H1 (cell line): ENCODE results near the gene SHISA9. TPM values are rescaled to one million over a fixed set of nuclear protein-coding genes. Genes with fewer than 3 reads are reported as not detected.
A peak's percentile ranks its signal among the peaks of the same experiment; 100 is the strongest.

Source experiments
- CTCF ChIA-PET: fragments of 300-600 bp; sonication (Branson Sonifier 250); formaldehyde crosslinking; loops from one replicate; lab custom pipeline; 2021; ENCODE audit not compliant: partially characterized antibody; lab: Charles Lee
- POLR2A ChIA-PET: fragments of 300-600 bp; sonication (Branson Sonifier 250); formaldehyde crosslinking; loops from one replicate; lab custom pipeline; 2021; ENCODE audit warnings: inconsistent platforms; ENCODE audit not compliant: partially characterized antibody; lab: Charles Lee
- DNase-seq, 2 experiments: peaks; one replicate each; pipeline versions ENCODE4 v3.0.0 to v3.0.0-alpha.2; 2010 to 2022; ENCODE audit warnings: low spot score in 2 of 2, low read depth in 1 of 2, mixed read lengths in 1 of 2
- FAIRE-seq: peaks from 2 replicates; lab custom pipeline; 2011; peaks lifted over from hg19 to GRCh38; lab: Jason Lieb, UNC
- H2AFZ ChIP-seq: 2 replicates; pipeline ENCODE4 v1.8.1; 2012; ENCODE audit warnings: low read length, inconsistent platforms
- H2AK5ac ChIP-seq: 2 replicates; pipeline ENCODE4 v1.6.1; 2013; ENCODE audit warnings: low read depth, low read length
- H2BK120ac ChIP-seq: replicated peaks from 2 replicates; pipeline ENCODE3; 2013; ENCODE audit warnings: low read depth, low read length, inconsistent platforms
- H2BK12ac ChIP-seq: 2 replicates; pipeline ENCODE4 v1.6.1; 2013; ENCODE audit warnings: low read depth, low read length
- H2BK15ac ChIP-seq: 2 replicates; pipeline ENCODE4 v1.6.1; 2013; ENCODE audit warnings: low read length
- H2BK20ac ChIP-seq: 2 replicates; pipeline ENCODE4 v1.6.1; 2013; ENCODE audit warnings: low read length
- H2BK5ac ChIP-seq: 2 replicates; pipeline ENCODE4 v1.6.1; 2013; ENCODE audit warnings: low read depth, low read length
- H3K14ac ChIP-seq: 2 replicates; pipeline ENCODE4 v1.6.1; 2013; ENCODE audit warnings: inconsistent platforms; ENCODE audit not compliant: insufficient read length
- H3K18ac ChIP-seq: 2 replicates; pipeline ENCODE4 v1.6.1; 2013; ENCODE audit warnings: low read length; ENCODE audit errors: extremely low read depth
- H3K23ac ChIP-seq: 2 replicates; pipeline ENCODE4 v1.6.1; 2013; ENCODE audit warnings: inconsistent platforms; ENCODE audit not compliant: insufficient read length
- H3K23me2 ChIP-seq: 2 replicates; pipeline ENCODE4 v1.6.1; 2013; ENCODE audit warnings: low read depth, low read length
- H3K27ac ChIP-seq: 2 replicates; pipeline ENCODE4 v1.6.1; 2011; ENCODE audit warnings: low read depth, low read length, inconsistent platforms
- H3K27me3 ChIP-seq, 4 experiments: replicated peaks in 1 of 4; 1 replicate in 1 of 4; 2 replicates in 3 of 4; pipeline versions ENCODE4 v1.6.1 to v1.8.1; 2011 to 2013; ENCODE audit warnings: low read length in 3 of 4, mild to moderate bottlenecking in 3 of 4, inconsistent platforms in 2 of 4, mixed read lengths in 2 of 4, moderate library complexity in 1 of 4; ENCODE audit not compliant: control insufficient read depth in 3 of 4, insufficient read depth in 3 of 4; ENCODE audit errors: extremely low read depth in 1 of 4
- H3K36me3 ChIP-seq, 4 experiments: 2 replicates each; pipeline versions ENCODE4 v1.6.1 to v1.8.1; 2011 to 2013; ENCODE audit warnings: mild to moderate bottlenecking in 4 of 4, low read length in 3 of 4, moderate library complexity in 2 of 4, control low read depth in 1 of 4, inconsistent platforms in 1 of 4; ENCODE audit not compliant: insufficient read depth in 4 of 4, control insufficient read depth in 2 of 4
- H3K4ac ChIP-seq: replicated peaks from 2 replicates; pipeline ENCODE3; 2013; ENCODE audit warnings: low read length, low read depth, mixed read lengths, inconsistent platforms; ENCODE audit not compliant: insufficient read length
- H3K4me1 ChIP-seq, 4 experiments: replicated peaks in 1 of 4; 1 replicate in 1 of 4; 2 replicates in 3 of 4; pipeline versions ENCODE4 v1.6.1 to v1.8.1; 2011 to 2013; ENCODE audit warnings: low read length in 3 of 4, inconsistent platforms in 2 of 4, mixed read lengths in 1 of 4; ENCODE audit not compliant: insufficient read depth in 4 of 4, control insufficient read depth in 3 of 4
- H3K4me2 ChIP-seq, 2 experiments: 2 replicates each; pipeline versions ENCODE4 v1.6.1 to v1.8.1; 2011 to 2013; ENCODE audit warnings: low read depth in 2 of 2, low read length in 2 of 2, control low read depth in 1 of 2, inconsistent platforms in 1 of 2, mild to moderate bottlenecking in 1 of 2; ENCODE audit not compliant: insufficient read depth in 1 of 2
- H3K4me3 ChIP-seq, 4 experiments: fragments of 200-600, 300-600 bp in 1 of 4; sonication (generic), shearing (Covaris generic), sonication (Bioruptor Twin) in 1 of 4; 2 replicates each; pipeline versions ENCODE4 v1.5.1 to v1.8.1; 2011 to 2016; ENCODE audit warnings: low read length in 4 of 4, low read depth in 3 of 4, control low read depth in 2 of 4, inconsistent platforms in 2 of 4, mild to moderate bottlenecking in 2 of 4, mixed read lengths in 1 of 4, moderate library complexity in 1 of 4; ENCODE audit not compliant: insufficient read depth in 2 of 4; ENCODE audit errors: extremely low read depth in 1 of 4
- H3K56ac ChIP-seq: replicated peaks from 2 replicates; pipeline ENCODE3; 2013; ENCODE audit warnings: low read depth, mild to moderate bottlenecking, mixed read lengths, low read length, inconsistent platforms; ENCODE audit not compliant: insufficient read length
- H3K79me1 ChIP-seq: 2 replicates; pipeline ENCODE4 v1.6.1; 2013; ENCODE audit warnings: low read depth, low read length, control low read depth
- H3K79me2 ChIP-seq, 2 experiments: 2 replicates each; pipeline versions ENCODE4 v1.6.1 to v1.8.1; 2012 to 2013; ENCODE audit warnings: low read length in 2 of 2, mild to moderate bottlenecking in 2 of 2, inconsistent platforms in 1 of 2; ENCODE audit not compliant: insufficient read depth in 2 of 2, control insufficient read depth in 1 of 2
- H3K9ac ChIP-seq, 4 experiments: replicated peaks in 1 of 4; 1 replicate in 1 of 4; 2 replicates in 3 of 4; pipeline versions ENCODE4 v1.6.1 to v1.8.1; 2011 to 2013; ENCODE audit warnings: low read depth in 3 of 4, low read length in 3 of 4, control low read depth in 2 of 4, mild to moderate bottlenecking in 2 of 4, moderate library complexity in 2 of 4, inconsistent platforms in 1 of 4; ENCODE audit errors: extremely low read depth in 1 of 4
- H3K9me3 ChIP-seq, 2 experiments: 2 replicates each; pipeline versions ENCODE4 v1.6.1 to v1.8.1; 2012 to 2013; ENCODE audit warnings: mild to moderate bottlenecking in 2 of 2, moderate library complexity in 2 of 2, control low read depth in 1 of 2, inconsistent platforms in 1 of 2, low read depth in 1 of 2, low read length in 1 of 2, mixed read lengths in 1 of 2; ENCODE audit not compliant: insufficient read depth in 2 of 2
- H4K20me1 ChIP-seq, 2 experiments: replicated peaks in 1 of 2; 2 replicates each; pipeline versions ENCODE3 to v1.8.1; 2011 to 2013; ENCODE audit warnings: inconsistent platforms in 2 of 2, low read length in 2 of 2, mild to moderate bottlenecking in 1 of 2; ENCODE audit not compliant: insufficient read depth in 2 of 2, control insufficient read depth in 1 of 2
- H4K5ac ChIP-seq: 2 replicates; pipeline ENCODE4 v1.6.1; 2013; ENCODE audit warnings: low read length, low read depth, mixed read lengths, inconsistent platforms; ENCODE audit not compliant: insufficient read length
- H4K8ac ChIP-seq: 2 replicates; pipeline ENCODE4 v1.8.0; 2013; ENCODE audit warnings: mild to moderate bottlenecking, moderate library complexity, low read length, inconsistent platforms; ENCODE audit not compliant: insufficient read depth; ENCODE audit errors: extremely low read depth
- H4K91ac ChIP-seq: replicated peaks from 2 replicates; pipeline ENCODE3; 2013; ENCODE audit warnings: low read length, mixed read lengths, inconsistent platforms; ENCODE audit not compliant: insufficient read length
- CTCF ChIP-seq, 3 experiments: IDR thresholded peaks; 1 replicate in 2 of 3; 2 replicates in 1 of 3; pipeline versions ENCODE4 v1.5.1 to v1.6.1; 2011; ENCODE audit warnings: low read length in 3 of 3, mild to moderate bottlenecking in 3 of 3, inconsistent platforms in 2 of 3, low read depth in 1 of 3, moderate library complexity in 1 of 3; ENCODE audit not compliant: insufficient read depth in 1 of 3; ENCODE audit errors: control extremely low read depth in 1 of 3
- MAX ChIP-seq: IDR thresholded peaks from 2 replicates; pipeline ENCODE4 v1.6.1; 2012; ENCODE audit warnings: inconsistent platforms
- RAD21 ChIP-seq, 2 experiments: IDR thresholded peaks in 1 of 2; conservative IDR thresholded peaks in 1 of 2; 2 replicates each; pipeline ENCODE4 v1.6.1; 2011; ENCODE audit warnings: low read depth in 2 of 2, low read length in 2 of 2, improper control_type of control experiment in 1 of 2, inconsistent platforms in 1 of 2, mild to moderate bottlenecking in 1 of 2, moderate library complexity in 1 of 2
- SIX5 ChIP-seq: IDR thresholded peaks from 2 replicates; pipeline ENCODE4 v1.6.1; 2011; ENCODE audit warnings: mild to moderate bottlenecking, low read depth, low read length
- WGBS, 2 experiments: shearing (Covaris generic) in 1 of 2; methylation state at CpG; one replicate each; pipeline versions ENCODE4 v1.1.6 to v1.1.7; 2013 to 2015; ENCODE audit warnings: low lambda C conversion rate in 2 of 2, mixed read lengths in 2 of 2, inconsistent platforms in 1 of 2, low coverage in 1 of 2, missing lambda C conversion rate in 1 of 2; ENCODE audit not compliant: insufficient replicate concordance in 2 of 2, insufficient coverage in 1 of 2, insufficient read length in 1 of 2; ENCODE audit errors: extremely low coverage in 1 of 2, missing lambda C conversion rate in 1 of 2; 5-methylcytosine and 5-hydroxymethylcytosine counted together
- polyA plus RNA-seq, 7 experiments: library from polyadenylated mRNA; depleted of rRNA in 3 of 7; stranded (reverse) in 5 of 7; unstranded in 2 of 7; fragments of >200 nt in 5 of 7; fragments of 200-250 nt in 2 of 7; gene quantifications; 1 replicate in 5 of 7; 2 replicates in 1 of 7; 4 replicates in 1 of 7; pipeline versions ENCODE4 v1.2.1 to v1.2.3, GENCODE V29; 2011 to 2013; ENCODE audit warnings: missing spikeins in 2 of 7, mixed read lengths in 2 of 7
- total RNA-seq: library from RNA; stranded (reverse); fragmentation: NEBNext Ultra II Directional; extraction: Animal tissue kit (Norgen Biotek cat#: 25700); gene quantifications from 2 replicates; pipeline ENCODE4 v1.2.1, GENCODE V29; 2021

SHISA9 gene
- total and polyA plus RNA-seq, 2 of the 8 experiments (the other 6 are each of a cell fraction or from before 2014, with no cell fraction given), result 25.6 to 39.8 TPM

- Histone ChIP-seq H3K4ac (no peak overlapping the region), H4K8ac (no peak overlapping the region), H4K91ac (no peak overlapping the region), H3K9me3 (no peaks in the 10 kb centered on the region), H2BK15ac (no peak overlapping the region), H2AK5ac (no peak overlapping the region), H4K5ac (no peak overlapping the region), H3K4me3 (no peak overlapping the region), H3K27me3 (peaks cover 0 to 2% (median 0%) of the 10 kb centered on the region in 4 experiments; a peak in 3 of 7 replicates), H3K27ac (no peak overlapping the region), H2BK5ac (no peak overlapping the region), H3K79me2 (peaks cover 0 to 16% of the 10 kb centered on the region in 2 experiments; a peak in 3 of 4 replicates), H3K36me3 (no peaks in the 10 kb centered on the region), H2BK120ac (no peak overlapping the region), H3K14ac (no peak overlapping the region), H3K18ac (no peak overlapping the region), H3K23ac (no peak overlapping the region), H4K20me1 (peaks cover 0 to 5% of the 10 kb centered on the region in 2 experiments), H2BK12ac (no peak overlapping the region), H2BK20ac (no peak overlapping the region), H3K4me1 (peaks cover 6 to 12% (median 8%) of the 10 kb centered on the region in 4 experiments), H3K56ac (no peak overlapping the region), H2AFZ (no peak overlapping the region), H3K9ac (no peak overlapping the region), H3K23me2 (peaks cover 16% of the 10 kb centered on the region), H3K79me1 (peaks cover 5% of the 10 kb centered on the region; the same call in 1 of the 2 replicates), H3K4me2 (no peak overlapping the region)
- ChIA-PET POLR2A (interaction anchor here (0.5 kb wide), 1 partner anchor 1002 kb away, joined by 3 read pairs; no protein-coding TSS in a partner anchor), CTCF (interaction anchor here (0.6 to 2.9 kb wide), 30 partner anchors 10 to 975 kb away, joined by 3 to 15 read pairs (median 3); no protein-coding TSS in a partner anchor)
- TF ChIP-seq SIX5, result no peak
- TF ChIP-seq RAD21 (IDR thresholded peaks at IDR 0.05 in 1 of 2, conservative IDR thresholded peaks at IDR 0.05 in 1 of 2; ENCODE audit: low read depth in 2 of 2, low read length in 2 of 2), result peak; percentile 73 to 80
- no peak for TF ChIP-seq MAX
- TF ChIP-seq CTCF (IDR thresholded peaks at IDR 0.05; ENCODE audit: control extremely low read depth in 1 of 3, insufficient read depth in 1 of 3, low read depth in 1 of 3, low read length in 3 of 3), result peak; percentile 23 to 60 (median 59)
- FAIRE-seq, result peak; percentile 77
- DNase-seq, result no peak
- 67% methylated on average over 3 of the region's 3 CpGs; no CpG with 5 or more reads in 1 of the 2 experiments for WGBS, 2 experiments
These were observed 2.8 kb upstream of the SHISA9 start for GRCh38 chr16:12898551-12898950.
